ENCODE data around the gene MINAR1.

DNA sequence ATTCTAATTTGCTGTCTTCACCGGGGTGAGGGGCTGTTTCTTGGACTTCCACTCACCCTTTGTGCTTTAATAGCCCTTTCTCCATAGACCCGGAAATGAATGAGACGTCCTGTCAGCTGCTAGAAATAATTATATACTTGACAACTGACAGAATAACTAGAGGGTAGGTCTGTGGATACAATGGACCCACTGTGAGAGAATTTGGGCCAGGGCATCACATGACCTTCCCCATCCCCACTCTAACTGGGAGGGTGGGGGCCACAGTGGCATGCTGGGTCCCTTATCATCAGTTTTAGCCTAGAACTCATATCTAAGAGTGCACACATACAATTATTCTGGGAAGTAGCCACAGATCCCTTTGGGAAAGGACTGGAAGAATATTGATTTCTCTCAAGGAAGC lies 25.9 kb upstream of the MINAR1 start:
- TF ChIP-seq ZBTB7A (CRISPR knock-in tag; IDR thresholded peaks at IDR 0.05) (no peak), TCF7 (IDR thresholded peaks at IDR 0.05; ENCODE audit: low read depth) (no peak), ZNF235 (CRISPR knock-in tag; IDR thresholded peaks at IDR 0.05; ENCODE audit: borderline replicate concordance) (no peak), CEBPB (IDR thresholded peaks at IDR 0.05; ENCODE audit: borderline replicate concordance, low read depth, low read length) (no peak), SP1 (IDR thresholded peaks at IDR 0.05) (no peak), SP1 (CRISPR knock-in tag; IDR thresholded peaks at IDR 0.05) (no peak), U2AF1 (optimal IDR thresholded peaks at IDR 0.05; ENCODE audit: low read depth, low read length) (no peak)
- TF ChIP-seq, protein P1, sequence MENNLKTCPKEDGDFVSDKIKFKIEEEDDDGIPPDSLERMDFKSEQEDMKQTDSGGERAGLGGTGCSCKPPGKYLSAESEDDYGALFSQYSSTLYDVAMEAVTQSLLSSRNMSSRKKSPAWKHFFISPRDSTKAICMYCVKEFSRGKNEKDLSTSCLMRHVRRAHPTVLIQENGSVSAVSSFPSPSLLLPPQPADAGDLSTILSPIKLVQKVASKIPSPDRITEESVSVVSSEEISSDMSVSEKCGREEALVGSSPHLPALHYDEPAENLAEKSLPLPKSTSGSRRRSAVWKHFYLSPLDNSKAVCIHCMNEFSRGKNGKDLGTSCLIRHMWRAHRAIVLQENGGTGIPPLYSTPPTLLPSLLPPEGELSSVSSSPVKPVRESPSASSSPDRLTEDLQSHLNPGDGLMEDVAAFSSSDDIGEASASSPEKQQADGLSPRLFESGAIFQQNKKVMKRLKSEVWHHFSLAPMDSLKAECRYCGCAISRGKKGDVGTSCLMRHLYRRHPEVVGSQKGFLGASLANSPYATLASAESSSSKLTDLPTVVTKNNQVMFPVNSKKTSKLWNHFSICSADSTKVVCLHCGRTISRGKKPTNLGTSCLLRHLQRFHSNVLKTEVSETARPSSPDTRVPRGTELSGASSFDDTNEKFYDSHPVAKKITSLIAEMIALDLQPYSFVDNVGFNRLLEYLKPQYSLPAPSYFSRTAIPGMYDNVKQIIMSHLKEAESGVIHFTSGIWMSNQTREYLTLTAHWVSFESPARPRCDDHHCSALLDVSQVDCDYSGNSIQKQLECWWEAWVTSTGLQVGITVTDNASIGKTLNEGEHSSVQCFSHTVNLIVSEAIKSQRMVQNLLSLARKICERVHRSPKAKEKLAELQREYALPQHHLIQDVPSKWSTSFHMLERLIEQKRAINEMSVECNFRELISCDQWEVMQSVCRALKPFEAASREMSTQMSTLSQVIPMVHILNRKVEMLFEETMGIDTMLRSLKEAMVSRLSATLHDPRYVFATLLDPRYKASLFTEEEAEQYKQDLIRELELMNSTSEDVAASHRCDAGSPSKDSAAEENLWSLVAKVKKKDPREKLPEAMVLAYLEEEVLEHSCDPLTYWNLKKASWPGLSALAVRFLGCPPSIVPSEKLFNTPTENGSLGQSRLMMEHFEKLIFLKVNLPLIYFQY (CRISPR knock-in tag; IDR thresholded peaks at IDR 0.05; ENCODE audit: borderline replicate concordance): no peak
- TF ChIP-seq, protein P2, sequence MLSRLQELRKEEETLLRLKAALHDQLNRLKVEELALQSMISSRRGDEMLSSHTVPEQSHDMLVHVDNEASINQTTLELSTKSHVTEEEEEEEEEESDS (CRISPR knock-in tag; IDR thresholded peaks at IDR 0.05; ENCODE audit: borderline replicate concordance): no peak
